ENCODE measurements around the gene ARAF.

- TF ChIP-seq CTCF (IDR thresholded peaks at IDR 0.05; ENCODE audit: low read depth, low read length, poor library complexity, severe bottlenecking) (no peak), EZH2phosphoT487 (IDR thresholded peaks at IDR 0.05; ENCODE audit: borderline replicate concordance, low read length) (no peak)
Observed at GRCh38 chrX:47558436-47558835, 2.6 kb upstream of the ARAF start.

All from DOHH2 (cell line).